Nephron (organoid): ENCODE measurements around the gene ACP5.

Experiments
- H3K27ac Mint-ChIP-seq, 3 experiments: 2 replicates each; pipeline ENCODE4 v1.8.0; 2020; ENCODE audit warnings: mixed read lengths in 3 of 3, mild to moderate bottlenecking in 2 of 3, moderate library complexity in 1 of 3
- H3K27me3 Mint-ChIP-seq: 2 replicates; pipeline ENCODE4 v1.8.0; 2021; ENCODE audit warnings: low read depth, mild to moderate bottlenecking, moderate library complexity, mixed read lengths
- H3K36me3 Mint-ChIP-seq: 2 replicates; pipeline ENCODE4 v1.8.0; 2020; ENCODE audit warnings: low read depth, mixed read lengths
- H3K4me1 Mint-ChIP-seq: 2 replicates; pipeline ENCODE4 v1.8.0; 2020; ENCODE audit warnings: mixed read lengths
- H3K4me3 Mint-ChIP-seq, 3 experiments: 2 replicates each; pipeline ENCODE4 v1.8.0; 2020; ENCODE audit warnings: mild to moderate bottlenecking in 3 of 3, mixed read lengths in 3 of 3, moderate library complexity in 2 of 3
- H3K9me3 Mint-ChIP-seq: 2 replicates; pipeline ENCODE4 v1.8.0; 2020; ENCODE audit warnings: mixed read lengths
- TF ChIP-seq, protein P1 (sequence below), 3 experiments: fragments of 200-600 bp; sonication (generic); IDR thresholded peaks; one replicate each; pipeline ENCODE4 v1.5.0; 2021; ENCODE audit warnings: antibody characterized with exemption in 3 of 3; ENCODE audit not compliant: unreplicated experiment in 3 of 3

The ACP5 gene

GRCh38 chr19:11540645-11541044 is 36.8 kb downstream of the ACP5 start:
- Mint-ChIP-seq H3K4me3 (peak overlapping the region in 1 of 3 experiments; percentile 75), H3K27me3 (peaks cover 14% of the 10 kb centered on the region), H3K36me3 (no peaks in the 10 kb centered on the region), H3K27ac (peak overlapping the region in 2 of 3 experiments; percentile 46 to 50), H3K4me1 (peaks cover 15% of the 10 kb centered on the region), H3K9me3 (no peaks in the 10 kb centered on the region)
- TF ChIP-seq, protein P1, sequence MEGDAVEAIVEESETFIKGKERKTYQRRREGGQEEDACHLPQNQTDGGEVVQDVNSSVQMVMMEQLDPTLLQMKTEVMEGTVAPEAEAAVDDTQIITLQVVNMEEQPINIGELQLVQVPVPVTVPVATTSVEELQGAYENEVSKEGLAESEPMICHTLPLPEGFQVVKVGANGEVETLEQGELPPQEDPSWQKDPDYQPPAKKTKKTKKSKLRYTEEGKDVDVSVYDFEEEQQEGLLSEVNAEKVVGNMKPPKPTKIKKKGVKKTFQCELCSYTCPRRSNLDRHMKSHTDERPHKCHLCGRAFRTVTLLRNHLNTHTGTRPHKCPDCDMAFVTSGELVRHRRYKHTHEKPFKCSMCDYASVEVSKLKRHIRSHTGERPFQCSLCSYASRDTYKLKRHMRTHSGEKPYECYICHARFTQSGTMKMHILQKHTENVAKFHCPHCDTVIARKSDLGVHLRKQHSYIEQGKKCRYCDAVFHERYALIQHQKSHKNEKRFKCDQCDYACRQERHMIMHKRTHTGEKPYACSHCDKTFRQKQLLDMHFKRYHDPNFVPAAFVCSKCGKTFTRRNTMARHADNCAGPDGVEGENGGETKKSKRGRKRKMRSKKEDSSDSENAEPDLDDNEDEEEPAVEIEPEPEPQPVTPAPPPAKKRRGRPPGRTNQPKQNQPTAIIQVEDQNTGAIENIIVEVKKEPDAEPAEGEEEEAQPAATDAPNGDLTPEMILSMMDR (IDR thresholded peaks at IDR 0.05; ENCODE audit: unreplicated experiment in 3 of 3), result no peak

GRCh38 chr19:11539495-11540365 is 37.7 kb downstream of the ACP5 start:
- H3K27me3 Mint-ChIP-seq, result peaks cover 19% of the 10 kb centered on the region
- H3K36me3 Mint-ChIP-seq, result no peaks in the 10 kb centered on the region
- H3K4me1 Mint-ChIP-seq, result peaks cover 18% of the 10 kb centered on the region
- TF ChIP-seq, protein P1 (IDR thresholded peaks at IDR 0.05; ENCODE audit: unreplicated experiment in 3 of 3), result no peak
- H3K9me3 Mint-ChIP-seq, result no peaks in the 10 kb centered on the region
- peak overlapping the region; percentile 74 to 81 (median 79) for H3K4me3 Mint-ChIP-seq
- H3K27ac Mint-ChIP-seq, result peak overlapping the region in 2 of 3 experiments; percentile 46 to 50

GRCh38 chr19:11538232-11539036 is 39.0 kb downstream of the ACP5 start, which contains the start of gene CNN1:
Gene CNN1 (plus strand): TSS chr19:11538851. CDS start chr19:11538928, 77 bp downstream.
- Mint-ChIP-seq H3K27ac (peak within 1 kb of the TSS in 2 of 3 experiments; percentile 43 to 76), H3K27me3 (peaks cover 21% of the 10 kb centered on the region), H3K36me3 (no peaks in the 10 kb centered on the region), H3K9me3 (no peaks in the 10 kb centered on the region), H3K4me3 (peak within 1 kb of the TSS; percentile 70 to 81 (median 79)), H3K4me1 (peaks cover 18% of the 10 kb centered on the region)
- TF ChIP-seq, protein P1 (IDR thresholded peaks at IDR 0.05; ENCODE audit: unreplicated experiment in 3 of 3), result no peak

GRCh38 chr19:11535792-11536595 is 41.5 kb downstream of the ACP5 start:
- peak overlapping the region in 1 of 3 experiments; percentile 83 for H3K27ac Mint-ChIP-seq

GRCh38 chr19:11534948-11535347 is 42.5 kb downstream of the ACP5 start:
- Mint-ChIP-seq H3K27me3 (peaks cover 26% of the 10 kb centered on the region), H3K4me3 (peak overlapping the region in 2 of 3 experiments; percentile 34 to 46), H3K9me3 (no peaks in the 10 kb centered on the region), H3K4me1 (peaks cover 18% of the 10 kb centered on the region), H3K36me3 (no peaks in the 10 kb centered on the region), H3K27ac (peak overlapping the region in 1 of 3 experiments; percentile 60)
- TF ChIP-seq, protein P1 (IDR thresholded peaks at IDR 0.05; ENCODE audit: unreplicated experiment in 3 of 3), result no peak

More at GRCh38 chr19:11535792-11536595, 41.5 kb downstream of the ACP5 start:
- Mint-ChIP-seq H3K27me3 (peaks cover 26% of the 10 kb centered on the region), H3K36me3 (no peaks in the 10 kb centered on the region), H3K4me3 (peak overlapping the region; percentile 72 to 81 (median 75)), H3K4me1 (peaks cover 18% of the 10 kb centered on the region), H3K9me3 (no peaks in the 10 kb centered on the region)
- TF ChIP-seq, protein P1 (IDR thresholded peaks at IDR 0.05; ENCODE audit: unreplicated experiment in 3 of 3), result peak; percentile 82 to 91 (median 89)
